CD14-positive monocyte (primary cell): ENCODE measurements around the gene CYLD. TPM values are rescaled to one million over a fixed set of nuclear protein-coding genes. Genes with fewer than 3 reads are reported as not detected.

Experiments used
- DNase-seq, 3 donors: peaks; one replicate each; pipeline ENCODE4 v3.0.0-alpha.2; 2011 to 2022
- H2AFZ ChIP-seq: 2 replicates; pipeline ENCODE4 v1.6.0; 2012; ENCODE audit warnings: mild to moderate bottlenecking, low read depth, low read length, inconsistent platforms; ENCODE audit not compliant: insufficient read depth, poor library complexity, severe bottlenecking
- H3K27ac ChIP-seq, 2 donors: 1 replicate in 1 of 2; 2 replicates in 1 of 2; pipeline ENCODE4 v1.5.1; 2012 to 2013; ENCODE audit warnings: low read length in 2 of 2, control low read depth in 1 of 2, inconsistent platforms in 1 of 2, low read depth in 1 of 2, mild to moderate bottlenecking in 1 of 2
- H3K27me3 ChIP-seq, 2 donors: one replicate each; pipeline versions ENCODE4 v1.6.0 to v1.6.1; 2011 to 2013; ENCODE audit warnings: low read length in 2 of 2; ENCODE audit not compliant: control insufficient read depth in 2 of 2, insufficient read depth in 2 of 2
- H3K36me3 ChIP-seq, 2 donors: replicated peaks in 1 of 2; 1 replicate in 1 of 2; 2 replicates in 1 of 2; pipeline versions ENCODE4 v1.5.1 to v1.6.1; 2012 to 2013; ENCODE audit warnings: low read length in 2 of 2, control low read depth in 1 of 2, inconsistent platforms in 1 of 2, mild to moderate bottlenecking in 1 of 2; ENCODE audit not compliant: insufficient read depth in 2 of 2, control insufficient read depth in 1 of 2
- H3K4me1 ChIP-seq, 2 donors: 1 replicate in 1 of 2; 2 replicates in 1 of 2; pipeline versions ENCODE4 v1.5.1 to v1.6.1; 2012 to 2013; ENCODE audit warnings: low read length in 2 of 2, control low read depth in 1 of 2, inconsistent platforms in 1 of 2, mild to moderate bottlenecking in 1 of 2, moderate library complexity in 1 of 2; ENCODE audit not compliant: insufficient read depth in 2 of 2, control insufficient read depth in 1 of 2
- H3K4me2 ChIP-seq: replicated peaks from 2 replicates; pipeline ENCODE3; 2012; ENCODE audit warnings: low read length, moderate library complexity, mild to moderate bottlenecking; ENCODE audit not compliant: poor library complexity, severe bottlenecking; ENCODE audit errors: extremely low read depth
- H3K4me3 ChIP-seq, 3 experiments: fragments of 200-600 bp in 1 of 3; sonication (generic) in 1 of 3; replicated peaks in 1 of 3; 1 replicate in 2 of 3; 2 replicates in 1 of 3; pipeline ENCODE4 v1.5.1; 2011 to 2013; ENCODE audit warnings: low read length in 3 of 3, mild to moderate bottlenecking in 3 of 3, control low read depth in 2 of 3, low read depth in 2 of 3, inconsistent platforms in 1 of 3, moderate library complexity in 1 of 3
- H3K79me2 ChIP-seq: 2 replicates; pipeline ENCODE4 v1.6.0; 2012; ENCODE audit warnings: mild to moderate bottlenecking, control low read depth, inconsistent platforms, low read length, moderate library complexity; ENCODE audit not compliant: insufficient read depth
- H3K9ac ChIP-seq: 2 replicates; pipeline ENCODE4 v1.6.0; 2017; ENCODE audit warnings: low read length, mild to moderate bottlenecking; ENCODE audit not compliant: insufficient read depth, poor library complexity, severe bottlenecking
- H3K9me3 ChIP-seq, 2 donors: replicated peaks in 1 of 2; 1 replicate in 1 of 2; 2 replicates in 1 of 2; pipeline versions ENCODE4 v1.5.1 to v1.6.1; 2012 to 2013; ENCODE audit warnings: low read length in 2 of 2, control low read depth in 1 of 2; ENCODE audit not compliant: control insufficient read depth in 1 of 2, insufficient read depth in 1 of 2
- H4K20me1 ChIP-seq: 2 replicates; pipeline ENCODE4 v1.6.0; 2012; ENCODE audit warnings: mild to moderate bottlenecking, low read length, control low read depth, moderate library complexity; ENCODE audit not compliant: insufficient read depth
- H3K27ac Mint-ChIP-seq, 7 donors: one replicate each; pipeline ENCODE4 v1.8.0; 2020; ENCODE audit warnings: mild to moderate bottlenecking in 7 of 7, mixed read lengths in 7 of 7, moderate library complexity in 6 of 7, inconsistent platforms in 2 of 7
- H3K27me3 Mint-ChIP-seq, 3 donors: one replicate each; pipeline ENCODE4 v1.8.0; 2021 to 2022; ENCODE audit warnings: low read depth in 3 of 3, mild to moderate bottlenecking in 3 of 3, mixed read lengths in 3 of 3, moderate library complexity in 3 of 3, inconsistent platforms in 1 of 3
- H3K36me3 Mint-ChIP-seq, 2 donors: one replicate each; pipeline ENCODE4 v1.8.0; 2020; ENCODE audit warnings: mixed read lengths in 2 of 2, inconsistent platforms in 1 of 2, mild to moderate bottlenecking in 1 of 2
- H3K4me1 Mint-ChIP-seq: one replicate; pipeline ENCODE4 v1.8.0; 2020; ENCODE audit warnings: mild to moderate bottlenecking, mixed read lengths
- H3K4me3 Mint-ChIP-seq, 2 donors: one replicate each; pipeline ENCODE4 v1.8.0; 2020; ENCODE audit warnings: mild to moderate bottlenecking in 2 of 2, mixed read lengths in 2 of 2, moderate library complexity in 1 of 2
- H3K9me3 Mint-ChIP-seq, 7 donors: one replicate each; pipeline ENCODE4 v1.8.0; 2020 to 2022; ENCODE audit warnings: mixed read lengths in 7 of 7, mild to moderate bottlenecking in 6 of 7, moderate library complexity in 6 of 7, inconsistent platforms in 2 of 7
- CTCF ChIP-seq: fragments of 200-600 bp; IDR thresholded peaks from one replicate; pipeline ENCODE4 v1.8.0; 2022; ENCODE audit warnings: antibody characterized with exemption, mild to moderate bottlenecking
- WGBS: methylation state at CpG from one replicate; pipeline ENCODE4 v1.1.5; 2013; ENCODE audit warnings: missing lambda C conversion rate; ENCODE audit not compliant: insufficient coverage; 5-methylcytosine and 5-hydroxymethylcytosine counted together
- intact Hi-C, 2 donors: fragments of 100-400 bp; cut with micrococcal nuclease; formaldehyde crosslinking; loops; one replicate each; pipeline versions ENCODE4 v1.15.0 to v1.15.1; 2023
- polyA plus RNA-seq, 3 donors: library from polyadenylated mRNA; depleted of rRNA in 1 of 3; unstranded in 2 of 3; stranded (reverse) in 1 of 3; fragments of 300-500 nt in 2 of 3; fragments of >200 nt in 1 of 3; fragmentation: Illumina TruSeq in 2 of 3; gene quantifications; 1 replicate in 2 of 3; 2 replicates in 1 of 3; pipeline ENCODE4 v1.2.3, GENCODE V29; 2012 to 2021

The CYLD gene
- polyA plus RNA-seq, 3 donors, result 32.1 to 57.9 (median 35.9) TPM

GRCh38 chr16:50709980-50710379 is 31.9 kb upstream of the CYLD start:
- DNase-seq, result no peak
- Mint-ChIP-seq H3K27ac (peak overlapping the region; percentile 91 to 97 (median 94)), H3K4me1 (peaks cover 95% of the 10 kb centered on the region), H3K4me3 (peak overlapping the region; percentile 25 to 35), H3K36me3 (peaks cover 70 to 93% of the 10 kb centered on the region in 2 donors), H3K27me3 (no peaks in the 10 kb centered on the region), H3K9me3 (peaks cover 0 to 1% (median under 1%) of the 10 kb centered on the region in 7 donors)
- Histone ChIP-seq H3K4me2 (peak overlapping the region; percentile 47), H3K4me3 (peak overlapping the region in 1 of 3 experiments; percentile 50), H3K27me3 (no peaks in the 10 kb centered on the region), H3K27ac (peak overlapping the region; percentile 77 to 92), H4K20me1 (peaks cover 79% of the 10 kb centered on the region), H3K9me3 (no peaks in the 10 kb centered on the region), H3K9ac (peak overlapping the region; percentile 27), H3K4me1 (peaks cover 86 to 99% of the 10 kb centered on the region in 2 donors), H2AFZ (no peak overlapping the region), H3K79me2 (peaks cover 96% of the 10 kb centered on the region), H3K36me3 (peaks cover 61 to 91% of the 10 kb centered on the region in 2 donors)
- TF ChIP-seq CTCF, result peak; percentile 11
- intact Hi-C loops, result loop anchor here (5.0 kb wide), 2 partner anchors 33 to 38 kb away; no protein-coding TSS in a partner anchor
- WGBS, result 82% methylated on average over 3 of the region's 5 CpGs

GRCh38 chr16:50711040-50711439 is 30.8 kb upstream of the CYLD start:
- WGBS, result 98% methylated on average over 21 of the region's 21 CpGs
- peaks cover 93 to 96% of the 10 kb centered on the region in 2 donors for H3K4me1 ChIP-seq
- no peaks in the 10 kb centered on the region for H3K9me3 ChIP-seq
- no peak overlapping the region for H3K9ac ChIP-seq
- peak overlapping the region; percentile 9 to 94 (median 63) for H3K27ac Mint-ChIP-seq
- peaks cover 92% of the 10 kb centered on the region for H3K4me1 Mint-ChIP-seq
- H3K27me3 ChIP-seq, result no peaks in the 10 kb centered on the region
- H3K36me3 Mint-ChIP-seq, result peaks cover 66 to 93% of the 10 kb centered on the region in 2 donors
- no peaks in the 10 kb centered on the region for H3K27me3 Mint-ChIP-seq
- no peaks in the 10 kb centered on the region for H3K9me3 Mint-ChIP-seq
- no peak overlapping the region for H3K4me3 Mint-ChIP-seq
- H3K79me2 ChIP-seq, result peaks cover 96% of the 10 kb centered on the region
- no peak for DNase-seq
- H2AFZ ChIP-seq, result no peak overlapping the region
- peaks cover 68 to 91% of the 10 kb centered on the region in 2 donors for H3K36me3 ChIP-seq
- H3K4me2 ChIP-seq, result no peak overlapping the region
- intact Hi-C loops, result loop anchor here (5.0 kb wide), 2 partner anchors 34 to 39 kb away; no protein-coding TSS in a partner anchor
- no peak for TF ChIP-seq CTCF
- peaks cover 80% of the 10 kb centered on the region for H4K20me1 ChIP-seq
- no peak overlapping the region for H3K4me3 ChIP-seq
- peak overlapping the region; percentile 50 to 92 for H3K27ac ChIP-seq
